Tibial nerve (tissue), 3 donors: ENCODE measurements around the gene DOCK2.

Experiments
- CTCF ChIP-seq, 5 experiments: fragments of 200-600 bp in 3 of 5; fragments of 450-650 bp in 2 of 5; sonication (generic) in 3 of 5; IDR thresholded peaks; one replicate each; pipeline ENCODE4 v1.5.1; 2016 to 2019; ENCODE audit warnings: antibody characterized with exemption in 5 of 5, mild to moderate bottlenecking in 3 of 5, moderate library complexity in 2 of 5
- POLR2A ChIP-seq, 2 donors: fragments of 450-650 bp; IDR thresholded peaks; one replicate each; pipeline ENCODE4 v1.6.1; 2017; ENCODE audit warnings: antibody characterized with exemption in 2 of 2, mild to moderate bottlenecking in 2 of 2, moderate library complexity in 2 of 2

GRCh38 chr5:169711551-169712225 lies 74.6 kb downstream of the DOCK2 start:
- TF ChIP-seq POLR2A (IDR thresholded peaks at IDR 0.05) (no peak), CTCF (IDR thresholded peaks at IDR 0.05) (no peak)
